ENCODE data around the gene SORCS2.

DNA sequence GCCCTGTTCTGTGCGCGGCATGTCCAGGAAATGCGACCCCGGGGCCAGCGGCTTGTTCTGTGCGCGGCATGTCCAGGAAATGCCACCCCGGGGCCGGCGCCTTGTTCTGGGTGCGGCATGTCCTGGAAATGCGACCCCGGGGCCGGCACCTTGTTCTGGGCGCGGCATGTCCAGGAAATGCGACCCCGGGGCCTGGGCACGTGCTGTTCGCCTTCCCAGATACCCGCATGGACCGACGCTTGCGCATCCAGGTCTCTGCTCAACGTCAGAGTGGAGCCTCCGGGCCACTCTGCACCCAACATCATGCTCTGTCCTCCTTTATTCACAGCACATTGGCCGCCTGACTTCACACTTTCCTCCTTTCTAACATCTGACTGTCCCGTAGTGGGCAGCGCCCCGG, 318.2 kb downstream of the SORCS2 start:
- no peak for TF ChIP-seq GATA3 (IDR thresholded peaks at IDR 0.05; ENCODE audit: low read depth, low read length)
- TF ChIP-seq GATA2 (IDR thresholded peaks at IDR 0.05; ENCODE audit: low read depth, low read length), result no peak

Measured in SH-SY5Y (cell line).